Stimulated activated naive CD8-positive, alpha-beta T cell treated with anti-CD3 and anti-CD28 coated beads, Interleukin-15, Interleukin-2, amounts not matched to agents 100 ng/mL and 50 ng/mL, for 24 hours (primary cell): ENCODE data around the gene TNFRSF14.

ENCODE experiments used
- H3K27ac Mint-ChIP-seq: one replicate; pipeline ENCODE4 v1.8.0; 2021; ENCODE audit warnings: mild to moderate bottlenecking, mixed read lengths
- H3K27me3 Mint-ChIP-seq: one replicate; pipeline ENCODE4 v1.8.0; 2021; ENCODE audit warnings: mixed read lengths
- H3K36me3 Mint-ChIP-seq: one replicate; pipeline ENCODE4 v1.8.0; 2021; ENCODE audit warnings: low read depth, mixed read lengths
- H3K4me1 Mint-ChIP-seq: one replicate; pipeline ENCODE4 v1.8.0; 2021; ENCODE audit warnings: low read depth, mixed read lengths
- H3K4me3 Mint-ChIP-seq: one replicate; pipeline ENCODE4 v1.8.0; 2021; ENCODE audit warnings: mild to moderate bottlenecking, mixed read lengths
- H3K9me3 Mint-ChIP-seq: one replicate; pipeline ENCODE4 v1.8.0; 2021; ENCODE audit warnings: mixed read lengths

Gene TNFRSF14

GRCh38 chr1:2588661-2589430, 32.7 kb downstream of the TNFRSF14 start:
- Mint-ChIP-seq H3K4me3 (no peak overlapping the region), H3K4me1 (peaks cover 20% of the 10 kb centered on the region), H3K9me3 (no peaks in the 10 kb centered on the region), H3K27ac (no peak overlapping the region), H3K27me3 (no peaks in the 10 kb centered on the region), H3K36me3 (no peaks in the 10 kb centered on the region)

GRCh38 chr1:2589431-2590232, 33.5 kb downstream of the TNFRSF14 start:
- Mint-ChIP-seq H3K27me3 (no peaks in the 10 kb centered on the region), H3K9me3 (no peaks in the 10 kb centered on the region), H3K27ac (no peak overlapping the region), H3K4me3 (no peak overlapping the region), H3K4me1 (peaks cover 12% of the 10 kb centered on the region), H3K36me3 (no peaks in the 10 kb centered on the region)

- H3K4me1 Mint-ChIP-seq = peaks cover 4% of the 10 kb centered on the region
- no peak overlapping the region for H3K27ac Mint-ChIP-seq
- no peak overlapping the region for H3K4me3 Mint-ChIP-seq
- no peaks in the 10 kb centered on the region for H3K36me3 Mint-ChIP-seq
- H3K9me3 Mint-ChIP-seq = no peaks in the 10 kb centered on the region
- no peaks in the 10 kb centered on the region for H3K27me3 Mint-ChIP-seq
These were observed 34.3 kb downstream of the TNFRSF14 start for GRCh38 chr1:2590233-2591141.

- Mint-ChIP-seq H3K27me3 (no peaks in the 10 kb centered on the region), H3K4me1 (peaks cover 4% of the 10 kb centered on the region), H3K4me3 (no peak overlapping the region), H3K9me3 (no peaks in the 10 kb centered on the region), H3K36me3 (no peaks in the 10 kb centered on the region), H3K27ac (no peak overlapping the region)
These were observed 35.0 kb downstream of the TNFRSF14 start for GRCh38 chr1:2591233-2591580.

- Mint-ChIP-seq H3K27ac (no peak overlapping the region), H3K4me3 (no peak overlapping the region), H3K36me3 (no peaks in the 10 kb centered on the region), H3K9me3 (no peaks in the 10 kb centered on the region), H3K27me3 (no peaks in the 10 kb centered on the region), H3K4me1 (peaks cover 4% of the 10 kb centered on the region)
These were observed 35.5 kb downstream of the TNFRSF14 start for GRCh38 chr1:2591581-2592261.

- H3K27ac Mint-ChIP-seq = no peak overlapping the region
- no peak overlapping the region for H3K4me3 Mint-ChIP-seq
- no peaks in the 10 kb centered on the region for H3K36me3 Mint-ChIP-seq
- H3K9me3 Mint-ChIP-seq = no peaks in the 10 kb centered on the region
- no peaks in the 10 kb centered on the region for H3K27me3 Mint-ChIP-seq
- H3K4me1 Mint-ChIP-seq = peaks cover 4% of the 10 kb centered on the region
These were observed 36.5 kb downstream of the TNFRSF14 start for GRCh38 chr1:2592672-2593071.

- H3K9me3 Mint-ChIP-seq = no peaks in the 10 kb centered on the region
- no peak overlapping the region for H3K27ac Mint-ChIP-seq
- no peak overlapping the region for H3K4me3 Mint-ChIP-seq
- peaks cover 4% of the 10 kb centered on the region for H3K4me1 Mint-ChIP-seq
- no peaks in the 10 kb centered on the region for H3K36me3 Mint-ChIP-seq
- no peaks in the 10 kb centered on the region for H3K27me3 Mint-ChIP-seq
These were observed 37.2 kb downstream of the TNFRSF14 start for GRCh38 chr1:2593251-2593878.

GRCh38 chr1:2594001-2594640, 38.0 kb downstream of the TNFRSF14 start:
- H3K4me3 Mint-ChIP-seq = no peak overlapping the region
- H3K27ac Mint-ChIP-seq = no peak overlapping the region
- no peaks in the 10 kb centered on the region for H3K27me3 Mint-ChIP-seq
- H3K4me1 Mint-ChIP-seq = peaks cover 4% of the 10 kb centered on the region
- no peaks in the 10 kb centered on the region for H3K9me3 Mint-ChIP-seq
- no peaks in the 10 kb centered on the region for H3K36me3 Mint-ChIP-seq

- Mint-ChIP-seq H3K27ac (no peak overlapping the region), H3K36me3 (no peaks in the 10 kb centered on the region), H3K4me3 (no peak overlapping the region), H3K9me3 (no peaks in the 10 kb centered on the region), H3K4me1 (peaks cover 4% of the 10 kb centered on the region), H3K27me3 (no peaks in the 10 kb centered on the region)
These were observed 38.5 kb downstream of the TNFRSF14 start for GRCh38 chr1:2594641-2595131.

GRCh38 chr1:2595261-2595811, 39.2 kb downstream of the TNFRSF14 start:
- no peak overlapping the region for H3K27ac Mint-ChIP-seq
- no peak overlapping the region for H3K4me3 Mint-ChIP-seq
- H3K4me1 Mint-ChIP-seq = peaks cover 4% of the 10 kb centered on the region
- no peaks in the 10 kb centered on the region for H3K36me3 Mint-ChIP-seq
- H3K27me3 Mint-ChIP-seq = no peaks in the 10 kb centered on the region
- no peaks in the 10 kb centered on the region for H3K9me3 Mint-ChIP-seq

- no peak overlapping the region for H3K27ac Mint-ChIP-seq
- H3K9me3 Mint-ChIP-seq = no peaks in the 10 kb centered on the region
- peaks cover 4% of the 10 kb centered on the region for H3K4me1 Mint-ChIP-seq
- no peaks in the 10 kb centered on the region for H3K27me3 Mint-ChIP-seq
- H3K36me3 Mint-ChIP-seq = no peaks in the 10 kb centered on the region
- no peak overlapping the region for H3K4me3 Mint-ChIP-seq
These were observed 39.8 kb downstream of the TNFRSF14 start for GRCh38 chr1:2595812-2596529.

- H3K4me3 Mint-ChIP-seq = no peak overlapping the region
- no peaks in the 10 kb centered on the region for H3K9me3 Mint-ChIP-seq
- H3K27me3 Mint-ChIP-seq = no peaks in the 10 kb centered on the region
- H3K27ac Mint-ChIP-seq = no peak overlapping the region
- H3K36me3 Mint-ChIP-seq = no peaks in the 10 kb centered on the region
- H3K4me1 Mint-ChIP-seq = peaks cover 4% of the 10 kb centered on the region
These were observed 40.6 kb downstream of the TNFRSF14 start for GRCh38 chr1:2596530-2597333.
